Activated CD4-positive, alpha-beta T cell treated with anti-CD3 and anti-CD28 coated beads, Interleukin-10, Interleukin-2, amounts not matched to agents 100 ng/mL and 50 ng/mL, durations not matched to agents 16 hours and 8 hours (primary cell): ENCODE data around the gene CYP4B1.

Experiments used
- DNase-seq: peaks from one replicate; pipeline ENCODE4 v3.0.0-alpha.2; 2020

The CYP4B1 gene

GRCh38 chr1:46797696-46798470 lies 963 bp upstream of the CYP4B1 start:
- DNase-seq: no peak

GRCh38 chr1:46800742-46801141 lies 1.9 kb downstream of the CYP4B1 start:
- DNase-seq: no peak

- DNase-seq: no peak
Observed at GRCh38 chr1:46801323-46802055, 2.6 kb downstream of the CYP4B1 start.

GRCh38 chr1:46802081-46802480 lies 3.2 kb downstream of the CYP4B1 start:
- DNase-seq: no peak

GRCh38 chr1:46802901-46803574 lies 4.2 kb downstream of the CYP4B1 start:
- no peak for DNase-seq

DNA sequence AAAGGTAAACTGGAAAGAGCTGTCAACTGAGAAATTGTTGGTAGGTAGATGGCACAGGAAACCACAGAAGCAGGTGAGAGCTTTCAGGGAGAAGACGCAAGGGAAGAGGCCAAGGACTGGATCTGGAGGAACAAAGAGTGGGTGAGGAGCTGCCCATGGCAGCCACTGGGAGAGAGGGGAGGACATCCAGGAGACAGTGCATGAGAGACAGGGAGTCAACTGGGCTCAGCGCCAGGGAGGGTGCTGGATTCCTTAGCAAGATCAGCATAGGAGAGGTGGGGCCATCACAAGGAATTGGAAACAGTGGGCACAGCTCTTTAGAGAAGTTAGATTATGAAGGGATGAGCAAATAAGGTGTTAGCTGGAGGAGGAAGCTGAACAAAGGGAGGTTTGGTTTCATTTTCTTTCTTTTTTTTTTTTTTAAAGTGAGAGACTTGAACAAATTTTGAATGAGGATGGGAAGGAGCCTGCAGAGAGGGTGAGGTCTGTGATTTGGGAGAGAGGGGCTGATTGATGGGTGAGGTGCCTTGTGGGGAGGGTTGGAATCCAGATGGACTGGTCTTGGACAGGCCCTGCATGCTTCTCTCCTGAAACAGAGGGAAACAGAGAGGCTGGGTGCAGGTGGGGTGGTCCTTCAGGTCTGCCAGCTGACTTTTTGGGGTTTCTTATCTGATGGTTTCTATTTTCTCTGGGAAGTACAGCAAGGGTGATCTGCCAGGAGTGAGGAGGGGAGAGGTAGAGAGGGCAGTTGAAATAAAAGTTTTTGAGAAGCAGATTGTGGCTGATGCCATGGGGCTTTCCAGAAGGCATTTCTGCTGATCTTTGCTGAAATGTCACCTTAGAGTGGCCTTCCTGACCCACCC lies 5.4 kb downstream of the CYP4B1 start:
- DNase-seq: no peak

DNA sequence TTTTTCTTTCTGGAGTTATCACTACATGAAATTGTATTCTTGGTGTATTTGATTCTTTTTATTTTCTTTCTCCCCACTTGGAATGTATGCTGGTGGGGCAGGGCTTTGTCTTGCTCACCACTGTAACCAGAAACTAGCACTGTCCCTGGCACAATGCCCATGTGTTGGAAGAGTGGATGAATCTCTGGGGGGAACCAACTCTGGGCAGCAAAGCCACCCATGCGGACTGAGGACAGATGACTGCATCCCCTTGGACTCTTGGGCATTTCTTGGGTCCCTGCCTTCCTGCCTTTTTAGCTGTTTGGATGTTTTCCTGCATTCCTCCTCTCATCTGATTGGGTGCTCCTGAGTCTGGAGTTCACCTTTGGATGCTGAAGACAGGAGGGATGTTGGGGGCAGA lies 6.1 kb downstream of the CYP4B1 start:
- DNase-seq: no peak

DNA sequence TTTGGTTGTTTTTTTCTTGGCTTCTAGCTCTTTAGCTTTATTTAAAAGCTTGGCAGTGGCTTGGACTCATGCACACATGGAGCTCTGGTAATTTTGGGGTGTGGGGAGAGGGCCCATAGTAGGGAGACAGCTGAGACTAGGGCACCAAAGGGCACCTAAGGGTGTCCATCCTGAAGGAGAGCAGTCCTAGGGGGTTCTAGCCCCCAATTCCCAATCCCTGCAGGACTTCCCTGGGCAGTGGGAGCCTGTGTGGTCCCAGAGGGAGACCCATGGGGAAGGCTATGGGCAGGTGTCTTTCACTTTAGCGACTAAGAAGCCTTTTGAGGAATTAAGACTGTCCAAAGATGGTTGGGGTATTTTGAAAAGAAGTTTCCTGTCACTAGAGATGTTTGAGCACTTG lies 6.9 kb downstream of the CYP4B1 start:
- DNase-seq: no peak

DNA sequence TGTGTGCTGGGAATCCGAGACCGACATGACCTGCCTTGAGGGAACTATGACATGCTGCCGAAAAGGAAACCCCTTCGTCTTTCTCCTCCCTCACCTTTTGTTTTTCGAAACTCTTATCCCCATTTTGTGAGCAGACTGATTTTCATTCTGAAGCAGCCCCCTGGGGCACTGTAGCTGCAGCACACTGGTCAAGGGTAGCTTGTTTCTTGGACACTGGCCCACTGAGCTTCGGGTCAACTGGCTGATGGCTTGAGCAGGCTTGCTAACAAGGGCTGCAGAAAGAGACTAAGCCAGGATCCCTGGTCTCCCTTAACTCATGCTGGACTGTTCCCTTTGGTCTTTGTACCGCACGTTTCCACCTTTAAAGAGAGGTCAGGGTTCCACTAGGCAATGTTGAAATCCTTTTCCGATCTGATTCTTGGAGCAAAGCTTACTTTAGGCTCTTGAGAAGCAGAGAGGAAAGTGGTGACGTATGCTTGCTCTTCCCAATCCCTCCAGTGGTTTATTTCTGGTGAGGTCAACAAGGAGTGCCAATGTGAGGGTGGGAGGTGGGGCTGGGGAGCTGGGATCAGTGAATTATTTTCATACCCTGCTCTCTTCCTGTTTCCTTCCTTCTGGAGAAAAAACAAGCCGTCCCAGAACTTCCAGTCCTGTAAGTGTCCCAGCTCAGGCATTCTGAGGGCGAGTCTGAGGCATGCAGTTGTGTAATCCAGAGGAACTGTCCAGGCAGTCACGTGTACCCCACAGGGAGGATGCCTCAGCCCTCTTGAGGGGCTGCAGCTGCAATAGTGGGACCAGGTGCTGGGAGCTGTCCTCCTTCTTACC lies 7.6 kb downstream of the CYP4B1 start:
- no peak for DNase-seq

- DNase-seq: no peak
Observed at GRCh38 chr1:46807046-46807972, 8.5 kb downstream of the CYP4B1 start.

GRCh38 chr1:46809071-46809470 lies 10.2 kb downstream of the CYP4B1 start:
- DNase-seq: no peak

- DNase-seq: no peak
Observed at GRCh38 chr1:46809904-46810303, 11.1 kb downstream of the CYP4B1 start.

DNA sequence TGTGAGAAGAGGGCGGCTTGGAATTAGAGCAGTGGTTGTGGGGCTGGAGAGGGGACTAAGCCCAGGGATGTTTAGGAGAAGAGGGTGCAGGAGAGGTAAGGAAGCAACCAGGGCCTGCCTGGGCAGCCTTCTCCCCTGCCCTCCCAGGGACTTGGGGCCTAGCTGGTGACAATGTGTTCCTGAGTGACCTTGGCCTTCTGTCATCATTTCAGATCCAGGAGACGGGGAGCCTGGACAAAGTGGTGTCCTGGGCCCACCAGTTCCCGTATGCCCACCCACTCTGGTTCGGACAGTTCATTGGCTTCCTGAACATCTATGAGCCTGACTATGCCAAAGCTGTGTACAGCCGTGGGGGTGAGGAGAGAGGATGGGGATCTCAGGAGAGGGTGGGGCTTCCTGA lies 11.8 kb downstream of the CYP4B1 start:
- no peak for DNase-seq

- DNase-seq: no peak
Observed at GRCh38 chr1:46811053-46811452, 12.2 kb downstream of the CYP4B1 start.

GRCh38 chr1:46812065-46812963 lies 13.5 kb downstream of the CYP4B1 start:
- DNase-seq: no peak

GRCh38 chr1:46812996-46813857 lies 14.4 kb downstream of the CYP4B1 start:
- no peak for DNase-seq

GRCh38 chr1:46813858-46814396 lies 15.1 kb downstream of the CYP4B1 start:
- no peak for DNase-seq

- DNase-seq: no peak
Observed at GRCh38 chr1:46815133-46815532, 16.3 kb downstream of the CYP4B1 start.
